SK-N-SH (cell line): Measurements from ENCODE around the gene FOXP1. TPM values are rescaled to one million over a fixed set of nuclear protein-coding genes. Genes with fewer than 3 reads are reported as not detected.

ENCODE experiments used
- CTCF ChIA-PET: fragments of 300-600, 350-600 bp; formaldehyde crosslinking; extraction: SDS; loops from one replicate; lab custom pipeline; 2021; lab: Yijun Ruan, JAX
- POLR2A ChIA-PET: fragments of 350-600 bp; sonication (Branson Sonifier 250); formaldehyde crosslinking; extraction: SDS; loops from one replicate; lab custom pipeline; 2020; ENCODE audit warnings: antibody characterized with exemption, inconsistent platforms; lab: Yijun Ruan, JAX
- DNase-seq: peaks from one replicate; pipeline ENCODE4 v3.0.0; 2012
- H2AFZ ChIP-seq: fragments of 200-600 bp; sonication (generic); 2 replicates; pipeline ENCODE4 v1.8.1; 2016; ENCODE audit warnings: antibody characterized with exemption, mild to moderate bottlenecking, low read depth
- H3F3A ChIP-seq: fragments of 200-600 bp; sonication (generic); replicated peaks from 2 replicates; pipeline ENCODE3; 2016; ENCODE audit warnings: antibody characterized with exemption, mild to moderate bottlenecking; ENCODE audit not compliant: insufficient read depth
- H3K27ac ChIP-seq, 2 experiments: fragments of 200-500 bp in 1 of 2; fragments of 200-600 bp in 1 of 2; sonication (Bioruptor generic) in 1 of 2; sonication (generic), shearing (Covaris generic) in 1 of 2; 2 replicates each; pipeline versions ENCODE4 v1.5.1 to v1.6.1; 2014 to 2016; ENCODE audit warnings: low read depth in 2 of 2, inconsistent platforms in 1 of 2, low read length in 1 of 2, mild to moderate bottlenecking in 1 of 2, mixed read lengths in 1 of 2
- H3K27me3 ChIP-seq: fragments of 200-600 bp; sonication (generic), shearing (Covaris generic); 2 replicates; pipeline ENCODE4 v1.6.1; 2016; ENCODE audit warnings: mixed run types; ENCODE audit not compliant: insufficient read depth
- H3K36me3 ChIP-seq, 2 experiments: fragments of 200-500 bp in 1 of 2; fragments of 200-600 bp in 1 of 2; sonication (Bioruptor generic) in 1 of 2; sonication (generic) in 1 of 2; replicated peaks in 1 of 2; 2 replicates each; pipeline versions ENCODE3 to v1.5.1; 2014 to 2016; ENCODE audit warnings: low read length in 1 of 2, mild to moderate bottlenecking in 1 of 2; ENCODE audit not compliant: insufficient read depth in 2 of 2, control insufficient read depth in 1 of 2
- H3K4me1 ChIP-seq, 2 experiments: fragments of 200-500 bp in 1 of 2; fragments of 200-600 bp in 1 of 2; sonication (Bioruptor generic) in 1 of 2; sonication (generic), shearing (Covaris generic) in 1 of 2; 2 replicates each; pipeline versions ENCODE4 v1.5.1 to v1.6.1; 2014 to 2016; ENCODE audit warnings: low read depth in 1 of 2, low read length in 1 of 2, mixed run types in 1 of 2; ENCODE audit not compliant: insufficient read depth in 2 of 2, control insufficient read depth in 1 of 2
- H3K4me2 ChIP-seq: fragments of 200-600 bp; sonication (generic), shearing (Covaris generic); 2 replicates; pipeline ENCODE4 v1.6.1; 2017; ENCODE audit warnings: mixed run types
- H3K4me3 ChIP-seq, 2 experiments: fragments of 200-500 bp in 1 of 2; fragments of 200-600 bp in 1 of 2; sonication (Bioruptor generic) in 1 of 2; sonication (generic), shearing (Covaris generic) in 1 of 2; 2 replicates each; pipeline versions ENCODE4 v1.5.1 to v1.8.1; 2014 to 2016; ENCODE audit warnings: low read depth in 2 of 2, inconsistent platforms in 1 of 2, low read length in 1 of 2, mild to moderate bottlenecking in 1 of 2, mixed read lengths in 1 of 2, moderate library complexity in 1 of 2
- H3K79me2 ChIP-seq: fragments of 200-600 bp; sonication (generic); 2 replicates; pipeline ENCODE4 v1.8.1; 2017; ENCODE audit warnings: mild to moderate bottlenecking; ENCODE audit not compliant: insufficient read depth
- H3K9ac ChIP-seq: fragments of 200-600 bp; sonication (generic); 2 replicates; pipeline ENCODE4 v1.6.1; 2017; ENCODE audit warnings: mixed run types
- H3K9me2 ChIP-seq: fragments of 200-600 bp; sonication (generic); 2 replicates; pipeline ENCODE4 v1.6.1; 2017; ENCODE audit warnings: mixed run types
- H3K9me3 ChIP-seq: fragments of 200-600 bp; sonication (generic); 2 replicates; pipeline ENCODE4 v1.6.1; 2017; ENCODE audit warnings: mixed run types, mild to moderate bottlenecking, moderate library complexity
- H4K20me1 ChIP-seq: fragments of 200-600 bp; sonication (generic); 2 replicates; pipeline ENCODE4 v1.6.1; 2017; ENCODE audit warnings: mild to moderate bottlenecking, mixed run types; ENCODE audit not compliant: insufficient read depth
- CHD2 ChIP-seq: fragments of 150-350 bp; IDR thresholded peaks from 2 replicates; pipeline ENCODE4 v1.6.1; 2018; ENCODE audit warnings: low read length; ENCODE audit not compliant: partially characterized antibody
- FOXJ3 ChIP-seq: sonication (generic); formaldehyde crosslinking; IDR thresholded peaks from 2 replicates; pipeline ENCODE4 v1.5.1; 2020; ENCODE audit warnings: mild to moderate bottlenecking, missing genetic modification reagents
- FOXM1 ChIP-seq: IDR thresholded peaks from 2 replicates; pipeline ENCODE4 v1.4.0; 2012; ENCODE audit warnings: low read depth, mild to moderate bottlenecking
- GATA2 ChIP-seq: sonication (generic); formaldehyde crosslinking; IDR thresholded peaks from 2 replicates; pipeline ENCODE4 v1.5.0; 2020; ENCODE audit warnings: mild to moderate bottlenecking, missing genetic modification reagents
- JUND ChIP-seq: IDR thresholded peaks from 2 replicates; pipeline ENCODE4 v1.4.0; 2012
- MAX ChIP-seq: IDR thresholded peaks from 2 replicates; pipeline ENCODE4 v1.4.0; 2012; ENCODE audit warnings: low read depth
- NRF1 ChIP-seq: IDR thresholded peaks from 2 replicates; pipeline ENCODE4 v1.6.1; 2012; ENCODE audit warnings: low read depth, mild to moderate bottlenecking, low read length
- RAD21 ChIP-seq: IDR thresholded peaks from 2 replicates; pipeline ENCODE4 v1.6.1; 2012; ENCODE audit warnings: mild to moderate bottlenecking, low read length
- SMC3 ChIP-seq: IDR thresholded peaks from 2 replicates; pipeline ENCODE4 v1.6.1; 2012; ENCODE audit warnings: low read depth, low read length, improper control_type of control experiment
- TAF1 ChIP-seq: IDR thresholded peaks from 2 replicates; pipeline ENCODE4 v1.6.1; 2012; ENCODE audit warnings: low read depth, mild to moderate bottlenecking, low read length, moderate library complexity, borderline replicate concordance
- TCF12 ChIP-seq: IDR thresholded peaks from 2 replicates; pipeline ENCODE4 v1.4.0; 2012
- ZBTB33 ChIP-seq: IDR thresholded peaks from 2 replicates; pipeline ENCODE4 v1.4.0; 2012; ENCODE audit warnings: low read depth, borderline replicate concordance
- WGBS: methylation state at CpG from one replicate; pipeline ENCODE4 v1.1.6; 2017; ENCODE audit warnings: low lambda C conversion rate; 5-methylcytosine and 5-hydroxymethylcytosine counted together
- polyA plus RNA-seq, 3 experiments: library from polyadenylated mRNA; depleted of rRNA; stranded (reverse); fragments of >200 nt; gene quantifications; 2 replicates each; pipeline ENCODE4 v1.2.3, GENCODE V29; 2012

FOXP1 gene
- polyA plus RNA-seq, 1 of the 3 experiments (the other 2 are of a cell fraction), result 8.8 TPM

- ChIA-PET CTCF (no interaction called here), POLR2A (no interaction called here)
- Histone ChIP-seq H3K4me3 (no peak overlapping the region), H3K9me2 (no peaks in the 10 kb centered on the region), H3F3A (peaks cover 17% of the 10 kb centered on the region), H3K4me1 (peaks cover 0 to 5% of the 10 kb centered on the region in 2 experiments; a peak in 2 of 4 replicates), H2AFZ (no peak overlapping the region), H3K36me3 (no peaks in the 10 kb centered on the region), H3K9ac (no peak overlapping the region), H3K79me2 (no peaks in the 10 kb centered on the region), H3K4me2 (no peak overlapping the region), H3K27me3 (no peaks in the 10 kb centered on the region), H3K27ac (no peak overlapping the region), H4K20me1 (no peaks in the 10 kb centered on the region), H3K9me3 (no peaks in the 10 kb centered on the region)
- DNase-seq, result no peak
- TF ChIP-seq JUND, result no peak
- TF ChIP-seq FOXM1, result no peak
- TF ChIP-seq RAD21, result no peak
- TF ChIP-seq CHD2, result no peak
- no peak for TF ChIP-seq NRF1
- TF ChIP-seq GATA2 (CRISPR knock-in tag), result no peak
- TF ChIP-seq ZBTB33, result no peak
- WGBS, result 93% methylated on average over 1 of the region's 1 CpG
These were observed 635.9 kb downstream of the FOXP1 start for GRCh38 chr3:70947579-70947978.

- Histone ChIP-seq H3K36me3 (no peaks in the 10 kb centered on the region), H3K4me2 (no peak overlapping the region), H3K4me1 (no peaks in the 10 kb centered on the region; a peak in 1 of 4 replicates), H3K9me3 (no peaks in the 10 kb centered on the region), H4K20me1 (no peaks in the 10 kb centered on the region), H3F3A (no peaks in the 10 kb centered on the region), H3K27ac (no peak overlapping the region), H3K79me2 (no peaks in the 10 kb centered on the region), H3K4me3 (no peak overlapping the region), H3K9me2 (no peaks in the 10 kb centered on the region), H3K27me3 (no peaks in the 10 kb centered on the region), H3K9ac (no peak overlapping the region), H2AFZ (no peak overlapping the region)
- 79% methylated on average over 3 of the region's 3 CpGs for WGBS
- ChIA-PET CTCF (no interaction called here), POLR2A (no interaction called here)
- TF ChIP-seq SMC3 (no peak), TCF12 (no peak), CHD2 (no peak), MAX (no peak), NRF1 (no peak), FOXJ3 (no peak), TAF1 (no peak)
- no peak for DNase-seq
These were observed 639.6 kb downstream of the FOXP1 start for GRCh38 chr3:70943886-70944285.
